CD14-positive monocyte (primary cell): ENCODE measurements around the gene SLX1A. TPM values are rescaled to one million over a fixed set of nuclear protein-coding genes. Genes with fewer than 3 reads are reported as not detected.

Experiments used
- DNase-seq, 3 donors: peaks; one replicate each; pipeline ENCODE4 v3.0.0-alpha.2; 2011 to 2022
- H2AFZ ChIP-seq: 2 replicates; pipeline ENCODE4 v1.6.0; 2012; ENCODE audit warnings: mild to moderate bottlenecking, low read depth, low read length, inconsistent platforms; ENCODE audit not compliant: insufficient read depth, poor library complexity, severe bottlenecking
- H3K27ac ChIP-seq, 2 donors: 1 replicate in 1 of 2; 2 replicates in 1 of 2; pipeline ENCODE4 v1.5.1; 2012 to 2013; ENCODE audit warnings: low read length in 2 of 2, control low read depth in 1 of 2, inconsistent platforms in 1 of 2, low read depth in 1 of 2, mild to moderate bottlenecking in 1 of 2
- H3K27me3 ChIP-seq, 2 donors: one replicate each; pipeline versions ENCODE4 v1.6.0 to v1.6.1; 2011 to 2013; ENCODE audit warnings: low read length in 2 of 2; ENCODE audit not compliant: control insufficient read depth in 2 of 2, insufficient read depth in 2 of 2
- H3K36me3 ChIP-seq, 2 donors: replicated peaks in 1 of 2; 1 replicate in 1 of 2; 2 replicates in 1 of 2; pipeline versions ENCODE4 v1.5.1 to v1.6.1; 2012 to 2013; ENCODE audit warnings: low read length in 2 of 2, control low read depth in 1 of 2, inconsistent platforms in 1 of 2, mild to moderate bottlenecking in 1 of 2; ENCODE audit not compliant: insufficient read depth in 2 of 2, control insufficient read depth in 1 of 2
- H3K4me1 ChIP-seq, 2 donors: 1 replicate in 1 of 2; 2 replicates in 1 of 2; pipeline versions ENCODE4 v1.5.1 to v1.6.1; 2012 to 2013; ENCODE audit warnings: low read length in 2 of 2, control low read depth in 1 of 2, inconsistent platforms in 1 of 2, mild to moderate bottlenecking in 1 of 2, moderate library complexity in 1 of 2; ENCODE audit not compliant: insufficient read depth in 2 of 2, control insufficient read depth in 1 of 2
- H3K4me2 ChIP-seq: replicated peaks from 2 replicates; pipeline ENCODE3; 2012; ENCODE audit warnings: low read length, moderate library complexity, mild to moderate bottlenecking; ENCODE audit not compliant: poor library complexity, severe bottlenecking; ENCODE audit errors: extremely low read depth
- H3K4me3 ChIP-seq, 3 experiments: fragments of 200-600 bp in 1 of 3; sonication (generic) in 1 of 3; replicated peaks in 1 of 3; 1 replicate in 2 of 3; 2 replicates in 1 of 3; pipeline ENCODE4 v1.5.1; 2011 to 2013; ENCODE audit warnings: low read length in 3 of 3, mild to moderate bottlenecking in 3 of 3, control low read depth in 2 of 3, low read depth in 2 of 3, inconsistent platforms in 1 of 3, moderate library complexity in 1 of 3
- H3K79me2 ChIP-seq: 2 replicates; pipeline ENCODE4 v1.6.0; 2012; ENCODE audit warnings: mild to moderate bottlenecking, control low read depth, inconsistent platforms, low read length, moderate library complexity; ENCODE audit not compliant: insufficient read depth
- H3K9ac ChIP-seq: 2 replicates; pipeline ENCODE4 v1.6.0; 2017; ENCODE audit warnings: low read length, mild to moderate bottlenecking; ENCODE audit not compliant: insufficient read depth, poor library complexity, severe bottlenecking
- H3K9me3 ChIP-seq, 2 donors: replicated peaks in 1 of 2; 1 replicate in 1 of 2; 2 replicates in 1 of 2; pipeline versions ENCODE4 v1.5.1 to v1.6.1; 2012 to 2013; ENCODE audit warnings: low read length in 2 of 2, control low read depth in 1 of 2; ENCODE audit not compliant: control insufficient read depth in 1 of 2, insufficient read depth in 1 of 2
- H4K20me1 ChIP-seq: 2 replicates; pipeline ENCODE4 v1.6.0; 2012; ENCODE audit warnings: mild to moderate bottlenecking, low read length, control low read depth, moderate library complexity; ENCODE audit not compliant: insufficient read depth
- H3K27ac Mint-ChIP-seq, 7 donors: one replicate each; pipeline ENCODE4 v1.8.0; 2020; ENCODE audit warnings: mild to moderate bottlenecking in 7 of 7, mixed read lengths in 7 of 7, moderate library complexity in 6 of 7, inconsistent platforms in 2 of 7
- H3K27me3 Mint-ChIP-seq, 3 donors: one replicate each; pipeline ENCODE4 v1.8.0; 2021 to 2022; ENCODE audit warnings: low read depth in 3 of 3, mild to moderate bottlenecking in 3 of 3, mixed read lengths in 3 of 3, moderate library complexity in 3 of 3, inconsistent platforms in 1 of 3
- H3K36me3 Mint-ChIP-seq, 2 donors: one replicate each; pipeline ENCODE4 v1.8.0; 2020; ENCODE audit warnings: mixed read lengths in 2 of 2, inconsistent platforms in 1 of 2, mild to moderate bottlenecking in 1 of 2
- H3K4me1 Mint-ChIP-seq: one replicate; pipeline ENCODE4 v1.8.0; 2020; ENCODE audit warnings: mild to moderate bottlenecking, mixed read lengths
- H3K4me3 Mint-ChIP-seq, 2 donors: one replicate each; pipeline ENCODE4 v1.8.0; 2020; ENCODE audit warnings: mild to moderate bottlenecking in 2 of 2, mixed read lengths in 2 of 2, moderate library complexity in 1 of 2
- H3K9me3 Mint-ChIP-seq, 7 donors: one replicate each; pipeline ENCODE4 v1.8.0; 2020 to 2022; ENCODE audit warnings: mixed read lengths in 7 of 7, mild to moderate bottlenecking in 6 of 7, moderate library complexity in 6 of 7, inconsistent platforms in 2 of 7
- CTCF ChIP-seq: fragments of 200-600 bp; IDR thresholded peaks from one replicate; pipeline ENCODE4 v1.8.0; 2022; ENCODE audit warnings: antibody characterized with exemption, mild to moderate bottlenecking
- WGBS: methylation state at CpG from one replicate; pipeline ENCODE4 v1.1.5; 2013; ENCODE audit warnings: missing lambda C conversion rate; ENCODE audit not compliant: insufficient coverage; 5-methylcytosine and 5-hydroxymethylcytosine counted together
- intact Hi-C, 2 donors: fragments of 100-400 bp; cut with micrococcal nuclease; formaldehyde crosslinking; loops; one replicate each; pipeline versions ENCODE4 v1.15.0 to v1.15.1; 2023
- polyA plus RNA-seq, 3 donors: library from polyadenylated mRNA; depleted of rRNA in 1 of 3; unstranded in 2 of 3; stranded (reverse) in 1 of 3; fragments of 300-500 nt in 2 of 3; fragments of >200 nt in 1 of 3; fragmentation: Illumina TruSeq in 2 of 3; gene quantifications; 1 replicate in 2 of 3; 2 replicates in 1 of 3; pipeline ENCODE4 v1.2.3, GENCODE V29; 2012 to 2021

SLX1A gene
- polyA plus RNA-seq, 3 donors = 43.1 to 163 (median 162) TPM

- intact Hi-C loops = no loop called here
- Mint-ChIP-seq H3K4me1 (peaks cover 23% of the 10 kb centered on the region), H3K36me3 (no peaks in the 10 kb centered on the region), H3K4me3 (no peak overlapping the region), H3K27ac (no peak overlapping the region), H3K9me3 (no peaks in the 10 kb centered on the region), H3K27me3 (peaks cover 0 to 5% (median 4%) of the 10 kb centered on the region in 3 donors)
- Histone ChIP-seq H3K9ac (no peak overlapping the region), H3K27me3 (no peaks in the 10 kb centered on the region), H3K79me2 (peaks cover 17% of the 10 kb centered on the region), H2AFZ (no peak overlapping the region), H3K4me3 (no peak overlapping the region), H4K20me1 (peaks cover 5% of the 10 kb centered on the region), H3K27ac (no peak overlapping the region), H3K4me2 (no peak overlapping the region), H3K4me1 (peaks cover 23 to 26% of the 10 kb centered on the region in 2 donors), H3K9me3 (no peaks in the 10 kb centered on the region), H3K36me3 (no peaks in the 10 kb centered on the region)
- no CpG with 5 or more reads among the region's 4 CpGs for WGBS
- DNase-seq = no peak
- TF ChIP-seq CTCF = no peak
Measured at GRCh38 chr16:30179195-30179594, 14.5 kb upstream of the SLX1A start.

- Mint-ChIP-seq H3K4me3 (peak overlapping the region in 1 of 2 donors; percentile 43), H3K27ac (no peak overlapping the region), H3K9me3 (no peaks in the 10 kb centered on the region), H3K27me3 (peaks cover 0 to 5% (median 4%) of the 10 kb centered on the region in 3 donors), H3K4me1 (peaks cover 27% of the 10 kb centered on the region), H3K36me3 (peaks cover 2 to 7% of the 10 kb centered on the region in 2 donors)
- no peak for DNase-seq
- Histone ChIP-seq H4K20me1 (peaks cover 11% of the 10 kb centered on the region), H3K27ac (no peak overlapping the region), H3K27me3 (no peaks in the 10 kb centered on the region), H3K4me2 (no peak overlapping the region), H3K79me2 (peaks cover 24% of the 10 kb centered on the region), H2AFZ (no peak overlapping the region), H3K4me3 (no peak overlapping the region), H3K9me3 (no peaks in the 10 kb centered on the region), H3K4me1 (peaks cover 27 to 28% of the 10 kb centered on the region in 2 donors), H3K9ac (no peak overlapping the region), H3K36me3 (peaks cover 0 to under 1% of the 10 kb centered on the region in 2 donors)
- intact Hi-C loops = no loop called here
- WGBS = 96% methylated on average over 7 of the region's 9 CpGs
- no peak for TF ChIP-seq CTCF
Measured at GRCh38 chr16:30179931-30180330, 13.7 kb upstream of the SLX1A start.
